ENCODE results near the gene APH1B. TPM values are rescaled to one million over a fixed set of nuclear protein-coding genes. Genes with fewer than 3 reads are reported as not detected.

Gene APH1B
- total and polyA plus RNA-seq, 10 donors = 8.7 to 51.5 (median 30.2) TPM

GRCh38 chr15:63240109-63240508 lies 37.3 kb upstream of the APH1B start:
- TF ChIP-seq CTCF (IDR thresholded peaks at IDR 0.05 in 8 of 11, conservative IDR thresholded peaks at IDR 0.05 in 3 of 11) = no peak
- H3K4me1 ChIP-seq = peaks cover 26 to 99% (median 61%) of the 10 kb centered on the region in 6 donors
- 86 to 93% (median 91%) methylated on average over 3 of the region's 3 CpGs for WGBS, 5 donors
- no peak overlapping the region for H3K4me3 ChIP-seq
- no peak for DNase-seq
- peaks cover 0 to 7% (median 0%) of the 10 kb centered on the region in 6 donors for H3K36me3 ChIP-seq
- no peak overlapping the region for H3K27ac ChIP-seq
- H3K27me3 ChIP-seq (replicated peaks in 1 of 7) = no peaks in the 10 kb centered on the region
- intact Hi-C loops (cut with DNase I; ENCODE audit: low total_unique reads) = no loop called here
- peaks cover 0 to 5% (median 2%) of the 10 kb centered on the region in 8 donors for H3K9me3 ChIP-seq

- Histone ChIP-seq H3K9me3 (peaks cover 0 to 5% (median 2%) of the 10 kb centered on the region in 8 donors), H3K36me3 (peaks cover 0 to 19% (median 10%) of the 10 kb centered on the region in 6 donors), H3K4me3 (no peak overlapping the region), H3K27ac (no peak overlapping the region), H3K4me1 (peaks cover 22 to 99% (median 61%) of the 10 kb centered on the region in 6 donors), H3K27me3 (replicated peaks in 1 of 7) (no peaks in the 10 kb centered on the region)
- DNase-seq = no peak
- intact Hi-C loops (cut with DNase I; ENCODE audit: low total_unique reads) = no loop called here
- TF ChIP-seq CTCF (IDR thresholded peaks at IDR 0.05 in 8 of 11, conservative IDR thresholded peaks at IDR 0.05 in 3 of 11) = no peak
- TF ChIP-seq POLR2AphosphoS5 (IDR thresholded peaks at IDR 0.05) = no peak
- TF ChIP-seq POLR2A (IDR thresholded peaks at IDR 0.05) = no peak
- 90 to 97% (median 94%) methylated on average over 1 of the region's 1 CpG for WGBS, 5 donors
These were observed 36.1 kb upstream of the APH1B start for GRCh38 chr15:63241316-63241715.

DNA sequence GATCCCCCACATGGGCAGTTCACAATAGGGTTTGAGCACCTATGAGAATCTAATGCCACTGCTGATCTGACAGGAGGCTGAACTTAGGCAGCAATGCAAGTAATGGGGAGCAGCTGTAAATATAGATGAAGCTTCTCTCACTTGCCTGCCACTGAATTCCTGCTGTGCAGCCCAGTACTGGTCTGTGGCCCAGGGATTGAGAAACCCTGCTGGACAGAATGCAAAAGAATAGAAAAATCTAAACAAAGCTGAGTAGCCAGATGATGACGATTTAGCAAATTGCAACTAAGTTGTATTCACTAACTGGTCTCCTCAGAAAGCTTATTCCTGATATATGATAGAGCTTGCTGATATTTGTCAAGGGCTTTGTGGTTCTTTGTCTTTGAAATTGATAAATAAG lies 34.3 kb upstream of the APH1B start:
- WGBS, 5 donors = 85 to 96% (median 95%) methylated on average over 1 of the region's 1 CpG
- TF ChIP-seq CTCF (IDR thresholded peaks at IDR 0.05 in 8 of 11, conservative IDR thresholded peaks at IDR 0.05 in 3 of 11) = no peak
- no peak for TF ChIP-seq POLR2AphosphoS5 (IDR thresholded peaks at IDR 0.05)
- no peak for TF ChIP-seq POLR2A (IDR thresholded peaks at IDR 0.05)
- DNase-seq = no peak
- peak overlapping the region in 3 of 8 donors; percentile 16 to 76 (median 25) for H3K27ac ChIP-seq
- H3K4me3 ChIP-seq = no peak overlapping the region
- H3K9me3 ChIP-seq = peaks cover 0 to 5% (median 2%) of the 10 kb centered on the region in 8 donors
- intact Hi-C loops (cut with DNase I; ENCODE audit: low total_unique reads) = no loop called here
- H3K4me1 ChIP-seq = peaks cover 23 to 99% (median 54%) of the 10 kb centered on the region in 6 donors
- no peaks in the 10 kb centered on the region for H3K27me3 ChIP-seq (replicated peaks in 1 of 7)
- peaks cover 0 to 34% (median 15%) of the 10 kb centered on the region in 6 donors for H3K36me3 ChIP-seq

DNA sequence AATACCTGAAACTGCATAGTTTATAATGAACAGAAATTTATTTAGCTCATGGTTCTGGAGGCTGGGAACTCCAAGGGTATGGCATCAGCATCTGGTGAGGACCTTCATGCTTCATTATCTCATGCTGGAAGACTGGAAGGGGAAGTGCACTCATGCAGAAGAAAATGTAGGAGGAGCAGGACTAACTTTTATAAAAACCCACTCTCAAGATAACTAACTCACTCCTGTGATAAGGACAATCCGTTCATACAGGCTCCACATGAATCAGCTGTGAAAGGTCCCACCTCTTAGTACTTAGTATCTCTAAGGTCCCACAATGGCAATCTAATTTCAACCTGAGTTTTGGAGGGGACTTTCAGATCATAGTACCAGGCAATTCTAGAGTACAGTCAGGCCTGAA lies 33.6 kb upstream of the APH1B start:
- Histone ChIP-seq H3K27me3 (replicated peaks in 1 of 7) (no peaks in the 10 kb centered on the region), H3K4me3 (no peak overlapping the region), H3K4me1 (peaks cover 20 to 98% (median 47%) of the 10 kb centered on the region in 6 donors), H3K36me3 (peaks cover 0 to 39% (median 15%) of the 10 kb centered on the region in 6 donors), H3K27ac (peak overlapping the region in 6 of 8 donors; percentile 16 to 76 (median 41)), H3K9me3 (peaks cover 0 to 5% (median 2%) of the 10 kb centered on the region in 8 donors)
- intact Hi-C loops (cut with DNase I; ENCODE audit: low total_unique reads) = no loop called here
- WGBS, 5 donors = 62 to 88% (median 70%) methylated on average over 1 of the region's 1 CpG
- no peak for DNase-seq
- TF ChIP-seq POLR2A (IDR thresholded peaks at IDR 0.05) (no peak), CTCF (IDR thresholded peaks at IDR 0.05 in 8 of 11, conservative IDR thresholded peaks at IDR 0.05 in 3 of 11) (no peak), POLR2AphosphoS5 (IDR thresholded peaks at IDR 0.05) (no peak)
